Gastrocnemius medialis (tissue), 4 donors: ENCODE data around the gene PLXDC2.

Experiments
- CTCF ChIP-seq, 5 experiments: fragments of 450-650 bp in 3 of 5; fragments of 200-600 bp in 2 of 5; sonication (generic) in 2 of 5; IDR thresholded peaks in 4 of 5; conservative IDR thresholded peaks in 1 of 5; 1 replicate in 4 of 5; 2 replicates in 1 of 5; pipeline ENCODE4 v1.5.1; 2016 to 2019; ENCODE audit warnings: antibody characterized with exemption in 5 of 5, mild to moderate bottlenecking in 3 of 5, moderate library complexity in 3 of 5
- POLR2A ChIP-seq, 2 donors: fragments of 450-650 bp; IDR thresholded peaks; one replicate each; pipeline ENCODE4 v1.6.1; 2017; ENCODE audit warnings: antibody characterized with exemption in 2 of 2, mild to moderate bottlenecking in 2 of 2, moderate library complexity in 2 of 2

GRCh38 chr10:19847321-19847720 is 31.1 kb downstream of the PLXDC2 start:
- TF ChIP-seq CTCF (IDR thresholded peaks at IDR 0.05 in 4 of 5, conservative IDR thresholded peaks at IDR 0.05 in 1 of 5): no peak
- no peak for TF ChIP-seq POLR2A (IDR thresholded peaks at IDR 0.05)
